D721Med (cell line): ENCODE results near the gene CHMP1A.

Experiments
- DNase-seq: peaks from one replicate; pipeline ENCODE4 v3.0.0; 2011; ENCODE audit warnings: low spot score; ENCODE audit not compliant: insufficient read length
- FAIRE-seq: peaks from 2 replicates; lab custom pipeline; 2011; peaks lifted over from hg19 to GRCh38; lab: Jason Lieb, UNC
- CTCF ChIP-seq: IDR thresholded peaks from 2 replicates; pipeline ENCODE4 v1.5.1; 2012; ENCODE audit warnings: mild to moderate bottlenecking, control low read depth; ENCODE audit not compliant: insufficient read depth; ENCODE audit errors: missing control alignments

Gene CHMP1A

DNA sequence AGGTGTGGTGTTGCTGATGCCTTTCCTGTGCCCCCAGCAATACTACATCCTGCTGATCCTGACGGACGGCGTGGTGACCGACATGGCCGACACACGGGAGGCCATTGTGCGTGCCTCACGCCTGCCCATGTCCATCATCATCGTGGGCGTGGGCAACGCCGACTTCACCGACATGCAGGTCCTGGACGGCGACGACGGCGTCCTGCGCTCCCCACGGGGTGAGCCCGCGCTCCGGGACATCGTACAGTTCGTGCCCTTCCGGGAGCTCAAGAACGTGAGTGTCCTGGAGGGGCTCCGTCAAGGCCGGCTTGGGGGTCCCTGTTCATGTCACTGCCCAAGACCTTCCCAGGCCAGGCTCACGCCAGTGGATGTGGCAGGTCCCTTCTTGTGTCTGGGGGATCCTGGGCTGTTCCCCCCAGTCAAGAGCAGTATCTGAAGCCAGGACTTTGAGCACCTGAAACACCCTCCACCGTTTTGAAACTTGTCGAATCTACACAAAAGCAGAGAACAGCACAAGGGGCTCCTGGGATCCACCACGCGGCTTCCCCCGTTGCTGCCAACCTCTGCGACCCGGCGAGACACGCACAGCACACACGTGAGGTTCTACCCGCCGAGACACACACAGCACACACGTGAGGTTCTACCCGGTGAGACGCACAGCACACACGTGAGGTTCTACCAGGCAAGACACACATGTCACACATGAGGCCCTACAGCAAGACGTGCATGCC, 62.0 kb downstream of the CHMP1A start:
- FAIRE-seq = no peak
- no peak for DNase-seq
- TF ChIP-seq CTCF = no peak
